ENCODE measurements around the gene MRPL47. TPM values are rescaled to one million over a fixed set of nuclear protein-coding genes. Genes with fewer than 3 reads are reported as not detected.

MRPL47 gene
- total and polyA plus RNA-seq, 10 of the 15 experiments (the other 5 are each of a cell fraction or from before 2014, with no cell fraction given), result 40.6 to 237 (median 73.9) TPM

DNA sequence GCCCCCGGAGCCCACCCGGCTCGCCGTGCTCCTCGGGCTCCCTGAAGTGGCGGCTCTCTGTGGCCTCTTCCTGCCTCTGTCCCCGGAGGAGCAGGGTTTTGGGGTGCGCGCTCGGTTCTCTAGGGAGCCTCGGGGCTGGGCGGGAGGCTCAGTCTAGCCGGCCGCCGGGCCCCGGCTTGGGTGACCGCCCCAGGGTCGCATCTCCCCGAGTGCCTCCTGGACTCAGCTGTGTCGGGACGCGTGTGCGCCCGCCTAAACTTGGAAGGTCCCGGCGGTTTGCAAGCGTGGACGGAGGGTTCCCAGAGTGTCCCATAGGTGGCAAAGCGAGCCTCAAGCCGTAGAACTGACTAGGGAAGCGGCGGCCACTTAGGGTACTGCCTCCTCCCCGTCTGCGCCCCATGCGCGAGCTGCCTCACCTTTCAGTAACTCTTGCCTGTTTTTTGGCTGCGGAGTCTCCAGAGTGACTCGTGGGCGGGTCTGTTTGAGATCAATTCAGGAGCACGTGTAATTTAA is 41.1 kb downstream of the MRPL47 start (continued):
- TF ChIP-seq, protein P1, sequence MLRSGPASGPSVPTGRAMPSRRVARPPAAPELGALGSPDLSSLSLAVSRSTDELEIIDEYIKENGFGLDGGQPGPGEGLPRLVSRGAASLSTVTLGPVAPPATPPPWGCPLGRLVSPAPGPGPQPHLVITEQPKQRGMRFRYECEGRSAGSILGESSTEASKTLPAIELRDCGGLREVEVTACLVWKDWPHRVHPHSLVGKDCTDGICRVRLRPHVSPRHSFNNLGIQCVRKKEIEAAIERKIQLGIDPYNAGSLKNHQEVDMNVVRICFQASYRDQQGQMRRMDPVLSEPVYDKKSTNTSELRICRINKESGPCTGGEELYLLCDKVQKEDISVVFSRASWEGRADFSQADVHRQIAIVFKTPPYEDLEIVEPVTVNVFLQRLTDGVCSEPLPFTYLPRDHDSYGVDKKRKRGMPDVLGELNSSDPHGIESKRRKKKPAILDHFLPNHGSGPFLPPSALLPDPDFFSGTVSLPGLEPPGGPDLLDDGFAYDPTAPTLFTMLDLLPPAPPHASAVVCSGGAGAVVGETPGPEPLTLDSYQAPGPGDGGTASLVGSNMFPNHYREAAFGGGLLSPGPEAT (IDR thresholded peaks at IDR 0.05; ENCODE audit: low read depth), result no peak
- TF ChIP-seq RCOR1 (conservative IDR thresholded peaks at IDR 0.05; ENCODE audit: low read depth, low read length), result 0 out of 2 replicates have a peak, but pooled peaks have one; percentile 7
- TF ChIP-seq SMAD5 (IDR thresholded peaks at IDR 0.05; ENCODE audit: low read depth), result no peak
- TF ChIP-seq TCF7 (IDR thresholded peaks at IDR 0.05; ENCODE audit: borderline replicate concordance), result no peak
- TF ChIP-seq, protein P2, sequence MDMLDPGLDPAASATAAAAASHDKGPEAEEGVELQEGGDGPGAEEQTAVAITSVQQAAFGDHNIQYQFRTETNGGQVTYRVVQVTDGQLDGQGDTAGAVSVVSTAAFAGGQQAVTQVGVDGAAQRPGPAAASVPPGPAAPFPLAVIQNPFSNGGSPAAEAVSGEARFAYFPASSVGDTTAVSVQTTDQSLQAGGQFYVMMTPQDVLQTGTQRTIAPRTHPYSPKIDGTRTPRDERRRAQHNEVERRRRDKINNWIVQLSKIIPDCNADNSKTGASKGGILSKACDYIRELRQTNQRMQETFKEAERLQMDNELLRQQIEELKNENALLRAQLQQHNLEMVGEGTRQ (IDR thresholded peaks at IDR 0.05; ENCODE audit: borderline replicate concordance, low read depth, low read length), result no peak
- TF ChIP-seq SMARCA5 (IDR thresholded peaks at IDR 0.05), result peak; percentile 27; the same call in 1 of the 2 replicates
- TF ChIP-seq TCF3 (IDR thresholded peaks at IDR 0.05; ENCODE audit: borderline replicate concordance, insufficient read depth, low read depth, low read length), result no peak
- TF ChIP-seq KLF5 (IDR thresholded peaks at IDR 0.05; ENCODE audit: partially characterized antibody), result no peak
- no peak for TF ChIP-seq NFIC (IDR thresholded peaks at IDR 0.05; ENCODE audit: low read depth, low read length)
- no peak for TF ChIP-seq SP1 (IDR thresholded peaks at IDR 0.05; ENCODE audit: low read depth, low read length)
- TF ChIP-seq RAD21 (IDR thresholded peaks at IDR 0.05; ENCODE audit: insufficient read depth, low read depth, low read length), result no peak
- TF ChIP-seq POLR2AphosphoS5 (IDR thresholded peaks at IDR 0.05; ENCODE audit: low read length), result no peak; the same call in none of the 2 replicates
- TF ChIP-seq MTA3 (IDR thresholded peaks at IDR 0.05; ENCODE audit: borderline replicate concordance, low read length), result no peak
- TF ChIP-seq, protein P3, sequence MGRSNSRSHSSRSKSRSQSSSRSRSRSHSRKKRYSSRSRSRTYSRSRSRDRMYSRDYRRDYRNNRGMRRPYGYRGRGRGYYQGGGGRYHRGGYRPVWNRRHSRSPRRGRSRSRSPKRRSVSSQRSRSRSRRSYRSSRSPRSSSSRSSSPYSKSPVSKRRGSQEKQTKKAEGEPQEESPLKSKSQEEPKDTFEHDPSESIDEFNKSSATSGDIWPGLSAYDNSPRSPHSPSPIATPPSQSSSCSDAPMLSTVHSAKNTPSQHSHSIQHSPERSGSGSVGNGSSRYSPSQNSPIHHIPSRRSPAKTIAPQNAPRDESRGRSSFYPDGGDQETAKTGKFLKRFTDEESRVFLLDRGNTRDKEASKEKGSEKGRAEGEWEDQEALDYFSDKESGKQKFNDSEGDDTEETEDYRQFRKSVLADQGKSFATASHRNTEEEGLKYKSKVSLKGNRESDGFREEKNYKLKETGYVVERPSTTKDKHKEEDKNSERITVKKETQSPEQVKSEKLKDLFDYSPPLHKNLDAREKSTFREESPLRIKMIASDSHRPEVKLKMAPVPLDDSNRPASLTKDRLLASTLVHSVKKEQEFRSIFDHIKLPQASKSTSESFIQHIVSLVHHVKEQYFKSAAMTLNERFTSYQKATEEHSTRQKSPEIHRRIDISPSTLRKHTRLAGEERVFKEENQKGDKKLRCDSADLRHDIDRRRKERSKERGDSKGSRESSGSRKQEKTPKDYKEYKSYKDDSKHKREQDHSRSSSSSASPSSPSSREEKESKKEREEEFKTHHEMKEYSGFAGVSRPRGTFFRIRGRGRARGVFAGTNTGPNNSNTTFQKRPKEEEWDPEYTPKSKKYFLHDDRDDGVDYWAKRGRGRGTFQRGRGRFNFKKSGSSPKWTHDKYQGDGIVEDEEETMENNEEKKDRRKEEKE (IDR thresholded peaks at IDR 0.05), result no peak
- no peak for TF ChIP-seq SUPT20H (IDR thresholded peaks at IDR 0.05; ENCODE audit: borderline replicate concordance, control insufficient read depth, low read depth, low read length)
- TF ChIP-seq CHD2 (IDR thresholded peaks at IDR 0.05; ENCODE audit: borderline replicate concordance, low read depth, low read length), result no peak
- TF ChIP-seq, protein P4, sequence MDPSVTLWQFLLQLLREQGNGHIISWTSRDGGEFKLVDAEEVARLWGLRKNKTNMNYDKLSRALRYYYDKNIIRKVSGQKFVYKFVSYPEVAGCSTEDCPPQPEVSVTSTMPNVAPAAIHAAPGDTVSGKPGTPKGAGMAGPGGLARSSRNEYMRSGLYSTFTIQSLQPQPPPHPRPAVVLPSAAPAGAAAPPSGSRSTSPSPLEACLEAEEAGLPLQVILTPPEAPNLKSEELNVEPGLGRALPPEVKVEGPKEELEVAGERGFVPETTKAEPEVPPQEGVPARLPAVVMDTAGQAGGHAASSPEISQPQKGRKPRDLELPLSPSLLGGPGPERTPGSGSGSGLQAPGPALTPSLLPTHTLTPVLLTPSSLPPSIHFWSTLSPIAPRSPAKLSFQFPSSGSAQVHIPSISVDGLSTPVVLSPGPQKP (IDR thresholded peaks at IDR 0.05; ENCODE audit: low read depth, low read length), result no peak
- no peak for TF ChIP-seq RAD51 (IDR thresholded peaks at IDR 0.05)

Data from GM12878 (cell line).